Raji (cell line): ENCODE data around the gene NUB1.

Experiments used
- POLR2A ChIP-seq: IDR thresholded peaks from 2 replicates; pipeline ENCODE4 v1.6.1; 2011; ENCODE audit warnings: low read depth, low read length, control low read depth; ENCODE audit not compliant: insufficient read depth

Gene NUB1, protein sequence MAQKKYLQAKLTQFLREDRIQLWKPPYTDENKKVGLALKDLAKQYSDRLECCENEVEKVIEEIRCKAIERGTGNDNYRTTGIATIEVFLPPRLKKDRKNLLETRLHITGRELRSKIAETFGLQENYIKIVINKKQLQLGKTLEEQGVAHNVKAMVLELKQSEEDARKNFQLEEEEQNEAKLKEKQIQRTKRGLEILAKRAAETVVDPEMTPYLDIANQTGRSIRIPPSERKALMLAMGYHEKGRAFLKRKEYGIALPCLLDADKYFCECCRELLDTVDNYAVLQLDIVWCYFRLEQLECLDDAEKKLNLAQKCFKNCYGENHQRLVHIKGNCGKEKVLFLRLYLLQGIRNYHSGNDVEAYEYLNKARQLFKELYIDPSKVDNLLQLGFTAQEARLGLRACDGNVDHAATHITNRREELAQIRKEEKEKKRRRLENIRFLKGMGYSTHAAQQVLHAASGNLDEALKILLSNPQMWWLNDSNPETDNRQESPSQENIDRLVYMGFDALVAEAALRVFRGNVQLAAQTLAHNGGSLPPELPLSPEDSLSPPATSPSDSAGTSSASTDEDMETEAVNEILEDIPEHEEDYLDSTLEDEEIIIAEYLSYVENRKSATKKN

DNA sequence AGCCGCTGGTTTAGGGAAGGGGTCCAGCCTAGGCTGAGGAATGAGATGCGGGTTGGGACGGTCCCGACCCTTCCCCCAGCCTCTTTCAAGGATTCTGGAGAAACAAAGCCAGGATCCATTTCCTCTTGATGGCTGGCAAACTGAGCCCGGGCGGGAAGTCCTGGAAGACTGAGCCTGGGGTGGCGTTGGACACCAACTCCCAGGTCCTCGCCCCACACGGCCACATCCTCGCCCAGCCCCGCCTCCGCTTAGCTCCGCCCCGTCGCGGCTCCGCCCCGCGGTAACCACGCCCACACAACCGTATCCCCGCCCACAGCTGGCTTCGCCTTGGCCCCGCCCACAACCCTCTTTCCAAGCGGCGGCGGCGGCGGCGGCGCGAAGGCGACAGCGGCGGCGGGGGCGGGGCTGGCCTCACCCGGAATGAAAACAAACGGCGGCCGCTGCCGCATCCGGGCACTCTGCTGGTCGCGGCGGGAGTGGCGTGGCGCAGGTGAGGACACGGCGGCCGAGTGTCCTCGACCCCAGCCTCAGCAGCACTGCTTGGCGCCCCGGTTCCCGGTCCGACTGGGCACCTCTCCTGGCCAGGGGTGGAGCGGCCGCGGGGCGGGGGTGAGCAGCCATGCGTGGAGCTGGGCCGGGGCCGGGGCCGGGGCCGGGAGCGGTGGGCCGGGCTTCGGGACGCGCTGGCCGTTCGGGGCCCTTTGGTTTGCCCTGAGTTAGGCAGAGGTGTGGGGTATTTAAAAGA, at the start of gene NUB1:
NUB1 (plus strand) TSS at position 456 of the 745 bp plus-strand sequence. CDS start 3,538 bp downstream, outside the sequence.
- TF ChIP-seq POLR2A = peak; percentile 61

DNA sequence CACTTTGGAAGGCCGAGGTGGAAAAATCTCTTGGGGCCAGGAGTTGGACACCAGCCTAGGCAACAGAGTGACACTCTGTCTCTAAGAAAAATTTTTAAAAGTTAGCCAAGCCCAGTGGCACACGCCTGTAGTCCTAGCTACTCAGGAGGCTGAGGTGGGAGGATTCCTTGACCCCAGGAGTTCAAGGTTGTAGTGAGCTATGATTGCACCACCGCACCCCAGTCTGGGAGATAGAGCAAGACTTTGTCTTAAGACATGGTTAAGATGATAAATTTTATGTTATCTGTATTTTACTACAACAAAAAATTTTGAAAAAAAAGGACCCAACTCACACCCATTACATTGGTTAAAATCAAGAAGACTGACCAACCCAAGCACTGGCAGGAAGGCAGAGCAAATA, 48.8 kb upstream of the NUB1 start:
- TF ChIP-seq POLR2A = no peak

DNA sequence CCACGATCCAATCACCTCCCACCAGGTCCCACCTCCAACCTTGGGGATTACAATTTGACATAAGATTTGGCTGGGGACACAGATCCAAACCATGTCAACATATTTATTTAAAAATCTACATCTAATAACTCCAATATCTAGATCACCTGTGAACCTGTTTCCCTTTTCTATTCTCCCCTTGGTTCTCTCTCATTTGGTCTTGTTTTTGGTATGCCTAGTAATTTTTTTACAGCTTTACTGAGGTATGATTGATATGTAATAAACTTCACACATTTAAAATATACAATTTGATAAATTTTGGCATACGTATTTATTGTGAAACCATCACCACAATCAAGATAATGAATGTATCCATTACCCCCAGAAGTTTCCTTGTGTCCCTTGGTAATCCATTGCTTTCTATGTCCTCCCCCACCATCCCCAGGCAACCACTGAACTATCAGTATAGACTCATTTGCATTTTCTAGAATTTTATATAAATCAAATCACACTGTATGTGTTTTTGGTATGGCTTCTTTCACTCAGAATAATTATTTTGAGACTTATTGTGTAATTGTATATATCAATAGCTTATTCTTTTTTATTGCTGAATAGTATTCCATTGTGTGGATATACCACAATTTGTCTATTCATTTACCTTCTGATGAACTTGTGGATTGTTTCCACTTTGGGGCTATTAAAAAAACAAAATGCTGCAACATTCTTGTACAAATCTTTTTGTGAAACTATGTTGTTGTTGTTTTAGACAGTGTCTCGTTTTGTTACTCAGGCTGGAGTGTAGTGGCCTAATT, 45.2 kb upstream of the NUB1 start:
- TF ChIP-seq POLR2A = no peak

DNA sequence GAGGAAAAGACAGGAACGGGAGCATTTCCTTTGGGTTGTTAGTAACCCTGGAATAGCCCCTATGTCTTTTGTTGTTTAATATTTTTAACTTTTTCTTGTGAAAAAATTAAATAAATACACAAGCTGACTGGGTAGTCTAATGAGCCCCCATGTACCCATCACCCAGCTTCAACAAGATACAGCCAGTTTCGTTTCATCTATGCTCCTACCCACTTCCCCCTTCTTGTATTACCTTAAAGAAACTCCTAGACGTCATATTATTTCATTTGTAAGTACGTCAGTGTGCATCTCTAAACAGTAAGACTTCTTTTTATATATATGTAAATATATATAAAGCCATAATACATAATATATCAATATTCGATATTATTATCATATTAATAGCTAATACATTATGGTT, 42.8 kb upstream of the NUB1 start:
- no peak for TF ChIP-seq POLR2A

DNA sequence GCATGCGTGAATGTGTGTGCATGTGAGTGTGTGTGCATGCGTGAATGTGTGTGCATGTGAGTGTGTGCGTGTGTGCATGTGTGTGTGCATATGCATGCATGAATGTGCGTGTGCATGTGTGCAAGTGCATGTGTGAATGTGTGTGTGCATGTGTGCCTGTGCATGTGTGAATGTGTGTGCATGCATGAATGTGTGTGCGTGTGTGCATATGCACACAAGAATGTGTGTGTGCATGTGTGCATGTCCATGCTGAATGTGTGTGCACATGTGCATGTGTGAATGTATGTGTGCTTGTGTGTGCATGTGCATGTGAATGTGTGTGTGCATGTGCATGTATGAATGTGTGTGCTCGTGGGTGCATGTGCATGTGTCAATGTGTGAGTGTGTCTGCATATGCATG, 42.1 kb upstream of the NUB1 start:
- TF ChIP-seq POLR2A = no peak

DNA sequence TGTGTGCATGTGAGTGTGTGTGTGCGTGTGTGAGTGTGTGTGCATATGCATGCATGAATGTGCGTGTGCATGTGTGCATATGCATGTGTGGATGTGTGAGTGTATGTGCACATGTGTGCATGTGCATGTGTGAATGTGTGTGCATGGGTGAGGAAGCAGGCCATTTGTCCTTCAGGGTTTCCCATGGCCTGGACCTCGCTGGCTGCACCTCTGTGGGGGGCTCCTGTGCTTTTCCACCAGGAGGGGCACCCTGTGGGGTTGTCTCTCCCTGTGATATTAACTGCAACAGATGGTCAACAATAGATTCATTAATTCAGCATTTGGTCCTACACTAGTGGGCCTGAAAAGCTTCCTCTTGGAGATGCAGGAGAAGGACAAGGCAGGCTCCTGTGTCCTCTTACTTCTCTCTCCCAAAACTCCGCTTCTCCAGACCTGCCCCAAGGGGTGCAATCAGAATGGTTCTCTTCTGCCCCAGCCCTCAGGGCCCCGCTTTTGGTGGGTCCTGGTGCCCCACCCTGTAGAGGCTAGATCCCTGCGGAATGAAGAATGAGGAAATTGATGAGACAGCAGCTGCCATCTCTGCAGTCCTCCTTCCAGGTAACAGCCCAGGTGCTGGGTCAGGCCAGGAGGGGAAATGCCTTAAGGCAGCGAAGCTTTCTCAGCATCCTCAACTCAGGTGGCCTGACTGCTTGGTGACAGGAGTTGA, 41.5 kb upstream of the NUB1 start:
- no peak for TF ChIP-seq POLR2A

DNA sequence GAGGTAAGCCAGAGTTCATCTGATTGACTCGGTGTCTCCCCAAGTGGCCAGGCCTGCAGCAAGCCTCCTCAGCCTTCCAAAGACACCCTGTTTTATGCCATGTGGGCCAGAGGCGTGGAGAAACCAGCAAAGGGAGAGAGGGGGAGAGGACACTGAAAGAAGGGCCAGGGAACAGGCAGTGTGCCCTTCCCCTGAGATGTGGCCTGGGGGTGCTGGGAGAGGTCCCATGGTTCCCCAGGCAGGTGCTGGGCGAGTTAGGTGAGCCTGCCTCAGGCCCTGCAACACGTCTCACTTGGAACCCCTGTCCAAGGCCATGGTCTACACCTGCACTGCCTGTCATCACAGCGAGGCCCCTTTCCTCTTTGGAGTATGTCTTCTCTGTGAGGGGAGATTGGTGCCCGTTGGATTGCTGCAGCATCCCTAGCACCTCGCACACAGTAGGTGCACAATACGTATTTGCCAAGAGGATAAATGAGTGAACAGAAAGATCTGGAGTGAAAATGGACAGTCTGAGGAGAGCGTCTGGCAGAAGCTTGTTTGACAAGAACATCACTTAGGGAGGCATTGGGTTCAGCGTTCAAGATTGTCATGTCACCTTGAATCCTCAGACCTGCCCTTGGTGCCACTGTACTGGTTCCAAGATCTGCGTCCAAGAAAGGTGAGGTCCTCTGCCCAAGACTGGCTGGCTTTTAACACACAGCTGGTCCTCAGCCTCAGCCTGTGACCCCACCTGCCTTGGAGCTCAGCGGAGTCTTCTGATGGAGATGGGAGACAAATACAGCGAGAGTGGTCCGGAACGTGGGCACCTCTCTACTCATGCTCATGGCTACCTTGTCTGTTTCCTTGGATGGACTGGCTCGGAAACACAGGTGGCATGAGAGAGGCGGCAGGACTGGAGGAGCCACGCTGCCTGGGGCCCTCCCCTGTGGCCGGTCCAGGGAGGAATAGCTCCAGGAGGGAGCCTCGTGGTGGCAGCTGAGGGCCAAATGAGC, 39.8 kb upstream of the NUB1 start:
- no peak for TF ChIP-seq POLR2A

DNA sequence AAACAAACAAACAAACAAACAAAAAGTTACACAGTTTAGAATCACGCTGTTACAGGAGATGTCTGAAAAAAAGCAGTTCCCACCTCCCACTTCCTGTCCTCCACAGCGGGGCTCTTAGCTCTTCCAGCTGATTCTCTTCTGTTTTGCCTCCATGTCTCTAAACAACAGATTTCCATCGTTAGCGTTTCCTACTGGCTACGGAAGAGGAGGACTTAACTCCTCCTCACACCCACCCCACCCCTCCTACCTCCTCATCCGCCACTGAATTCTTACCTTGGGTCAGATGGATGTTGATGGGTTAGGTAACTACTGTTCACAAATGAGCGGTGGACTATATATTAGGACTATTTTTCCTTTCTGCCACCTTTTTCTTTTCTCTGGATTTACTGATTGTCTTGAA, 36.8 kb upstream of the NUB1 start:
- no peak for TF ChIP-seq POLR2A

DNA sequence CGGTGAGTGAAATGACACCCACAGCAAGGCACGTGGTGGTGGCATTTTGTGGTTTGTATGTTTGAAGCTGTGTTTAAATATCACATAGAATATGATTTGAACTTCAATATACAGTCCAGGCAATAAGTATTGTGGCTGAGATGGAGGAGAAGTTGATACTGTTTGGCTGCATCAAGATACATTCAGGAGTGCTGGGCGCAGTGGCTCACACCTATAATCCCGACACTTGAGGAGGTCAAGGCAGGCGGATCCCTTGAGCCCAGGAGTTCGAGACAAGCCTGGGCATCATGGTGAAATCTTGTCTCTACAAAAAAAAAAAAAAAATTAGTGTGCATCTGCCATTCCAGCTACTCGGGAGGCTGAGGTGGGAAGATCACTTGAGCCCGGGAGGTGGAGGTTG, 35.2 kb upstream of the NUB1 start:
- no peak for TF ChIP-seq POLR2A

DNA sequence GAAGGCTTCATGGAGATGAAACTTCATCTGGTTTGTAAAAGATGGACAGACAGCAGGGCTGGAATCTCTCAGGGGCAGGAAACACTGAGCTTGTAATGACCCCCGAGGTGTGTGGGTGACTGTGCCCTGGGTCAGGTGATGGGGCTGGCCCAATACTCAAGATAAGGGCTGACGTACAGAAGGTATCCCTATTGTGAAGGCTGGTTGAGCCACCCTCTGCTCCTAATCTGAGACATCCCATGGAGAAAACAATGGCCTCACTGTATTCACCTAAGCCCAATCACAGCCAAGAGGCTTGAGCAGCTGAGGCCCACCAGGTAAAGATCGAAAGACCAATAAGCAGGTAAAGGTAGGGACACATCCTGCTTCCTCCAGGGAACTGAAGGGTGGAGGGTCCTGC, 34.8 kb upstream of the NUB1 start:
- TF ChIP-seq POLR2A = no peak

DNA sequence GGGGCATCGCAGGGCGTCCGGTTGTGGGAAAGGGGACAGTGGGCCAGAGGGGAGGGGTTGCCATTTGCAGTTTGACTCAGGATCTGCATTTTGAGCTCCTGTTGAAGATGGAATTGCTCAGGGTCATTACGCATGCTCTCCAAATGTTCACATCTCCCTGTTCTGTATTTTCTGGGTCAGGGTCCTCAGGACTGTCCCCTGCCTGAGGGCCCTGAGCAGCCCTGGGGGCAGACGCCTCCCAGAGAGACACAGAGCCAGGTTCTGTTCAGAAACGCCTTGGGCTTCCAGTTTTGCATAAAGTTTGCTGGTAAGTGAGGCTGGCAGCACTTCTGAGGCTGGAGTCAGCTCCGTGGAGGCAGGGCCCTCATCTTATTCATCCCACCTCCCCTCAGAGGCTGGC, 34.1 kb upstream of the NUB1 start:
- no peak for TF ChIP-seq POLR2A

DNA sequence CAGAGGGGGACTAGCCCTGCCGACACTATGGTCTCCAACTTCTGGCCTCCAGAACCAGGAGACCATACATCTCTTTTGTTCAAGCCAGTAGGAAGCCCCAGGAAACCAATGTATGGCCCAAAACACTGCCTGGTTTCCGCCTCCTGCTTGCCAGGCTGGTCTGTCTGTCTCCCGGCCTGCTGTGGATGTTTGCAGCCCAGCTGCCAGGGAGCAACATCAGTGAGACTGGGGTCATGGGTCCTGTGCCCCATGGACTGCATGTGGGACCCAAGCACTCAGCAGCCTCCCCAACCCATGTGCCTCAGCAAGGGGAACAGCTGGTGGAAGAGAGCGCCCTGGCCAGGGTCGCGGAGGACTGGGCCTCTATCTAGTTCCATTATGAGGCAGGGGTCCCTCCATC, 33.4 kb upstream of the NUB1 start:
- TF ChIP-seq POLR2A = no peak

DNA sequence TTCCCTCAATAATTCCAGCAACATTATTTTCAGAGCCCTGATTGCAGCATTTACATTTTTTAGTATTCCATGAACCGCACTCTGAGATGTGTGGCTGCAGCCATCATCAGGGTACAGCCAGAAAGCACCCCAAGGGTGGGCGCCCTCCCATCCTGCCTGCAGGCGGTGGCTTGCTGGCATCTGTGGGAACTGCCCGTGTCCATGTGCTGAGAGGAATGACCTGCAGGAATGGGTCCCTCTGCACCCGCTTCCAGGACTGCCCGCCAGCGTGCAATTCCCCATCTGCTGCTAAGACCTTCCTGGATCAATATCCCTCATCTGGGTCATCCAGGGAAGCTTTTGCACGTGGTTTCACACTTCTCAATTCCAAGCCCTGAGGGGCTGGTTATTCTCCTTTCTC, 32.8 kb upstream of the NUB1 start:
- TF ChIP-seq POLR2A = no peak
